Astrocyte (in vitro differentiated cells and primary cell): ENCODE results near the gene PCDHB10. TPM values are rescaled to one million over a fixed set of nuclear protein-coding genes. Genes with fewer than 3 reads are reported as not detected.
A peak's percentile ranks its signal among the peaks of the same experiment; 100 is the strongest.
"Not testable (repeated sequence)": the region's sequence is repeated elsewhere in the genome, so short reads cannot be mapped to it uniquely, and the experiment has no call there.

Experiments used
- DNase-seq: peaks from one replicate; pipeline ENCODE4 v3.0.0-alpha.2; 2010; ENCODE audit warnings: low read depth
- FAIRE-seq: peaks from 2 replicates; lab custom pipeline; 2011; peaks lifted over from hg19 to GRCh38; lab: Jason Lieb, UNC
- H2AFZ ChIP-seq: 2 replicates; pipeline ENCODE4 v1.6.0; 2012; ENCODE audit warnings: low read depth, low read length, inconsistent platforms
- H3K27ac ChIP-seq: 2 replicates; pipeline ENCODE4 v1.5.1; 2011; ENCODE audit warnings: low read depth, low read length, inconsistent platforms
- H3K27me3 ChIP-seq: 2 replicates; pipeline ENCODE4 v1.6.0; 2011; ENCODE audit warnings: low read length, inconsistent platforms; ENCODE audit not compliant: insufficient read depth
- H3K36me3 ChIP-seq: 2 replicates; pipeline ENCODE4 v1.5.1; 2011; ENCODE audit warnings: low read length, inconsistent platforms; ENCODE audit not compliant: insufficient read depth
- H3K4me1 ChIP-seq: 2 replicates; pipeline ENCODE4 v1.5.1; 2011; ENCODE audit warnings: low read length, inconsistent platforms; ENCODE audit not compliant: insufficient read depth
- H3K4me2 ChIP-seq: 2 replicates; pipeline ENCODE4 v1.6.0; 2012; ENCODE audit warnings: low read length, inconsistent platforms
- H3K4me3 ChIP-seq: 2 replicates; pipeline ENCODE4 v1.5.1; 2011; ENCODE audit warnings: low read depth, mild to moderate bottlenecking, low read length, inconsistent platforms; ENCODE audit not compliant: insufficient read depth
- H3K79me2 ChIP-seq: 2 replicates; pipeline ENCODE4 v1.6.0; 2012; ENCODE audit warnings: mild to moderate bottlenecking, low read length, inconsistent platforms; ENCODE audit not compliant: insufficient read depth
- H3K9ac ChIP-seq: 2 replicates; pipeline ENCODE4 v1.6.0; 2012; ENCODE audit warnings: mild to moderate bottlenecking, low read length, inconsistent platforms
- H3K9me3 ChIP-seq: 2 replicates; pipeline ENCODE4 v1.5.1; 2012; ENCODE audit warnings: low read depth, mild to moderate bottlenecking, low read length, inconsistent platforms; ENCODE audit not compliant: insufficient read depth
- H4K20me1 ChIP-seq: 2 replicates; pipeline ENCODE4 v1.6.0; 2012; ENCODE audit warnings: low read length, inconsistent platforms; ENCODE audit not compliant: insufficient read depth
- H3K27ac Mint-ChIP-seq: one replicate; pipeline ENCODE4 v1.8.0; 2021; ENCODE audit warnings: mild to moderate bottlenecking, mixed read lengths; ENCODE audit not compliant: unreplicated experiment
- H3K27me3 Mint-ChIP-seq: one replicate; pipeline ENCODE4 v1.8.0; 2021; ENCODE audit warnings: low read depth, mixed read lengths; ENCODE audit not compliant: unreplicated experiment
- H3K36me3 Mint-ChIP-seq: one replicate; pipeline ENCODE4 v1.8.0; 2021; ENCODE audit warnings: low read depth, mixed read lengths; ENCODE audit not compliant: unreplicated experiment
- H3K4me1 Mint-ChIP-seq: one replicate; pipeline ENCODE4 v1.8.0; 2021; ENCODE audit warnings: low read depth, mixed read lengths; ENCODE audit not compliant: unreplicated experiment
- H3K4me3 Mint-ChIP-seq: one replicate; pipeline ENCODE4 v1.8.0; 2021; ENCODE audit warnings: mild to moderate bottlenecking, moderate library complexity, mixed read lengths; ENCODE audit not compliant: unreplicated experiment
- H3K9me3 Mint-ChIP-seq: one replicate; pipeline ENCODE4 v1.8.0; 2021; ENCODE audit warnings: mild to moderate bottlenecking, mixed read lengths; ENCODE audit not compliant: unreplicated experiment
- EZH2 ChIP-seq: IDR thresholded peaks from 2 replicates; pipeline ENCODE4 v1.6.1; 2012; ENCODE audit warnings: mild to moderate bottlenecking, low read length, inconsistent platforms; ENCODE audit not compliant: insufficient read depth
- total RNA-seq: library from RNA; stranded (reverse); gene quantifications from 2 replicates; pipeline ENCODE4 v1.2.1, GENCODE V29; 2021
- TF ChIP-seq, protein P1 (sequence below): IDR thresholded peaks from 2 replicates; pipeline ENCODE4 v1.5.1; 2011; ENCODE audit warnings: low read depth, mild to moderate bottlenecking, inconsistent platforms, low read length, moderate library complexity; ENCODE audit not compliant: insufficient read depth

Gene PCDHB10
- total RNA-seq, 1 donor from 2014 or later, result 6.4 TPM

DNA sequence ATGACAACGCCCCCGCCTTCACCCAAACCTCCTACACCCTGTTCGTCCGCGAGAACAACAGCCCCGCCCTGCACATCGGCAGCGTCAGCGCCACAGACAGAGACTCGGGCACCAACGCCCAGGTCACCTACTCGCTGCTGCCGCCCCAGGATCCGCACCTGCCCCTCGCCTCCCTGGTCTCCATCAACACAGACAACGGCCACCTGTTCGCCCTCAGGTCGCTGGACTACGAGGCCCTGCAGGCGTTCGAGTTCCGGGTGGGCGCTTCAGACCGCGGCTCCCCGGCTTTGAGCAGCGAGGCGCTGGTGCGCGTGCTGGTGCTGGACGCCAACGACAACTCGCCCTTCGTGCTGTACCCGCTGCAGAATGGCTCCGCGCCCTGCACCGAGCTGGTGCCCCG lies 12.8 kb upstream of the PCDHB10 start:
- not testable (repeated sequence) for H3K36me3 ChIP-seq, H3K4me2 ChIP-seq, FAIRE-seq, H3K27me3 ChIP-seq, H3K79me2 ChIP-seq, DNase-seq, H3K27ac Mint-ChIP-seq, H3K27ac ChIP-seq, H3K4me3 Mint-ChIP-seq, H2AFZ ChIP-seq, H4K20me1 ChIP-seq, H3K27me3 Mint-ChIP-seq, H3K9ac ChIP-seq, H3K4me1 Mint-ChIP-seq, H3K4me1 ChIP-seq, H3K4me3 ChIP-seq
- peaks cover 20% of the 10 kb centered on the region for H3K9me3 ChIP-seq
- H3K9me3 Mint-ChIP-seq, result peaks cover 13% of the 10 kb centered on the region
- H3K36me3 Mint-ChIP-seq, result peaks cover 10% of the 10 kb centered on the region

DNA sequence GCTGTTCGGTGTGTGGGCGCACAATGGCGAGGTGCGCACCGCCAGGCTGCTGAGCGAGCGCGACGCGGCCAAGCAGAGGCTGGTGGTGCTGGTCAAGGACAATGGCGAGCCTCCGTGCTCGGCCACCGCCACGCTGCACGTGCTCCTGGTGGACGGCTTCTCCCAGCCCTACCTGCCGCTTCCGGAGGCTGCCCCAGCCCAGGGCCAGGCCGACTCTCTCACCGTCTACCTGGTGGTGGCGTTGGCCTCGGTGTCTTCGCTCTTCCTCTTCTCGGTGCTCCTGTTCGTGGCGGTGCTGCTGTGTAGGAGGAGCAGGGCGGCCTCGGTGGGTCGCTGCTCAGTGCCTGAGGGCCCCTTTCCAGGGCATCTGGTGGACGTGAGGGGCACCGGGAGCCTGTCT lies 12.3 kb upstream of the PCDHB10 start:
- not testable (repeated sequence) for H2AFZ ChIP-seq, DNase-seq, H3K4me2 ChIP-seq, H3K27me3 Mint-ChIP-seq, H3K27me3 ChIP-seq, H3K27ac Mint-ChIP-seq, H3K27ac ChIP-seq, H3K4me1 Mint-ChIP-seq, H3K36me3 ChIP-seq, FAIRE-seq, H3K4me1 ChIP-seq, H3K9ac ChIP-seq, H3K4me3 Mint-ChIP-seq, H4K20me1 ChIP-seq, H3K79me2 ChIP-seq, H3K4me3 ChIP-seq
- peaks cover 11% of the 10 kb centered on the region for H3K9me3 Mint-ChIP-seq
- peaks cover 17% of the 10 kb centered on the region for H3K9me3 ChIP-seq
- H3K36me3 Mint-ChIP-seq, result peaks cover 13% of the 10 kb centered on the region

DNA sequence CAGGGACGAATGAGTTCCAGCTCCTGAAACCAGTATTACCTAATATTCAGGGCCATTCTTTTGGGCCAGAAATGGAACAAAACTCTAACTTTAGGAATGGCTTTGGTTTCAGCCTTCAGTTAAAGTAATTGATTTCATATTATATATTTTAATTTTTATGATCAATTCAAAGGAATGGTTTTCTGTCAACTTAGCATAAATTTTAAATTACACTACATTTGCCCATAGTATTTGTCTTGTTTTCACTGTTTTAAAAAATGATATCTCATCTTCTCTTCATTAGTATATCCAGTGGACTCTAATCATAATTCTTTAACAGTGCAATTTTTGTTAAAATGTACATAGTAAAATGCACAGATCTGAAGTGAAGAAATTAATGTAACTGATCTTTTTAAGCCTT lies 11.8 kb upstream of the PCDHB10 start:
- no peaks in the 10 kb centered on the region for H3K36me3 ChIP-seq
- H3K4me3 Mint-ChIP-seq, result no peak overlapping the region
- H3K36me3 Mint-ChIP-seq, result peaks cover 11% of the 10 kb centered on the region
- FAIRE-seq (no peak), DNase-seq (no peak)
- TF ChIP-seq, protein P1, sequence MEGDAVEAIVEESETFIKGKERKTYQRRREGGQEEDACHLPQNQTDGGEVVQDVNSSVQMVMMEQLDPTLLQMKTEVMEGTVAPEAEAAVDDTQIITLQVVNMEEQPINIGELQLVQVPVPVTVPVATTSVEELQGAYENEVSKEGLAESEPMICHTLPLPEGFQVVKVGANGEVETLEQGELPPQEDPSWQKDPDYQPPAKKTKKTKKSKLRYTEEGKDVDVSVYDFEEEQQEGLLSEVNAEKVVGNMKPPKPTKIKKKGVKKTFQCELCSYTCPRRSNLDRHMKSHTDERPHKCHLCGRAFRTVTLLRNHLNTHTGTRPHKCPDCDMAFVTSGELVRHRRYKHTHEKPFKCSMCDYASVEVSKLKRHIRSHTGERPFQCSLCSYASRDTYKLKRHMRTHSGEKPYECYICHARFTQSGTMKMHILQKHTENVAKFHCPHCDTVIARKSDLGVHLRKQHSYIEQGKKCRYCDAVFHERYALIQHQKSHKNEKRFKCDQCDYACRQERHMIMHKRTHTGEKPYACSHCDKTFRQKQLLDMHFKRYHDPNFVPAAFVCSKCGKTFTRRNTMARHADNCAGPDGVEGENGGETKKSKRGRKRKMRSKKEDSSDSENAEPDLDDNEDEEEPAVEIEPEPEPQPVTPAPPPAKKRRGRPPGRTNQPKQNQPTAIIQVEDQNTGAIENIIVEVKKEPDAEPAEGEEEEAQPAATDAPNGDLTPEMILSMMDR, result no peak
- TF ChIP-seq EZH2, result no peak
- no peak overlapping the region for H3K4me3 ChIP-seq
- no peak overlapping the region for H3K27ac Mint-ChIP-seq
- H3K4me1 Mint-ChIP-seq, result no peaks in the 10 kb centered on the region
- no peaks in the 10 kb centered on the region for H3K4me1 ChIP-seq
- no peaks in the 10 kb centered on the region for H3K27me3 ChIP-seq
- H3K4me2 ChIP-seq, result no peak overlapping the region
- no peak overlapping the region for H2AFZ ChIP-seq
- H3K27me3 Mint-ChIP-seq, result no peaks in the 10 kb centered on the region
- peaks cover 14% of the 10 kb centered on the region for H3K9me3 ChIP-seq
- H3K27ac ChIP-seq, result no peak overlapping the region
- peaks cover 8% of the 10 kb centered on the region for H3K9me3 Mint-ChIP-seq
- no peaks in the 10 kb centered on the region for H4K20me1 ChIP-seq
- H3K79me2 ChIP-seq, result no peaks in the 10 kb centered on the region
- H3K9ac ChIP-seq, result no peak overlapping the region

DNA sequence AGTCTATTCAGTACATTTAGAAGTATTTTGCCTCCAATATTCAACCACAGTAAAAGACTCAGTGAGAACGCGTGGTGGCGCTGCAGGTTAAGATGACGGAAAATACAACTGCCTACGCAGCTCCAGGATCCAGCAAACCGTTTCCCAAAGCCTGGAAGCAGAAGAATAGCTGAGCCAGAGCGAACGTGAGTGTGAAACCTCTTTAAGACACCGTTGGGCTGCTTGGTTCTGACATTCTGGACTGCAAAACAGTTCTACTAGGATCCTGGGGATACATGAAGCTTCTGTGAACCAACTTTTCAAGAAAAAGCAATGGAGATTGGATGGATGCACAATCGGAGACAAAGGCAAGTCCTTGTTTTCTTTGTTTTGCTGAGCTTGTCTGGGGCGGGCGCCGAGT lies 9.9 kb upstream of the PCDHB10 start, which contains the start of gene PCDHB16:
PCDHB16 (plus strand) TSS at position 140 of the 400 bp plus-strand sequence; CDS start at position 313, 173 bp downstream.
- no peak for TF ChIP-seq EZH2
- Histone ChIP-seq H3K9me3 (peaks cover 14% of the 10 kb centered on the region), H3K4me1 (no peaks in the 10 kb centered on the region), H3K9ac (no peak within 1 kb of the TSS), H3K4me3 (no peak within 1 kb of the TSS), H3K36me3 (no peaks in the 10 kb centered on the region), H3K27ac (no peak within 1 kb of the TSS), H4K20me1 (no peaks in the 10 kb centered on the region), H3K79me2 (no peaks in the 10 kb centered on the region), H2AFZ (no peak within 1 kb of the TSS), H3K4me2 (no peak within 1 kb of the TSS), H3K27me3 (no peaks in the 10 kb centered on the region)
- FAIRE-seq (no peak), DNase-seq (peak; percentile 3)
- Mint-ChIP-seq H3K36me3 (peaks cover 11% of the 10 kb centered on the region), H3K27me3 (no peaks in the 10 kb centered on the region), H3K27ac (no peak within 1 kb of the TSS), H3K4me3 (peak within 1 kb of the TSS; percentile 65), H3K4me1 (no peaks in the 10 kb centered on the region), H3K9me3 (peaks cover 8% of the 10 kb centered on the region)

DNA sequence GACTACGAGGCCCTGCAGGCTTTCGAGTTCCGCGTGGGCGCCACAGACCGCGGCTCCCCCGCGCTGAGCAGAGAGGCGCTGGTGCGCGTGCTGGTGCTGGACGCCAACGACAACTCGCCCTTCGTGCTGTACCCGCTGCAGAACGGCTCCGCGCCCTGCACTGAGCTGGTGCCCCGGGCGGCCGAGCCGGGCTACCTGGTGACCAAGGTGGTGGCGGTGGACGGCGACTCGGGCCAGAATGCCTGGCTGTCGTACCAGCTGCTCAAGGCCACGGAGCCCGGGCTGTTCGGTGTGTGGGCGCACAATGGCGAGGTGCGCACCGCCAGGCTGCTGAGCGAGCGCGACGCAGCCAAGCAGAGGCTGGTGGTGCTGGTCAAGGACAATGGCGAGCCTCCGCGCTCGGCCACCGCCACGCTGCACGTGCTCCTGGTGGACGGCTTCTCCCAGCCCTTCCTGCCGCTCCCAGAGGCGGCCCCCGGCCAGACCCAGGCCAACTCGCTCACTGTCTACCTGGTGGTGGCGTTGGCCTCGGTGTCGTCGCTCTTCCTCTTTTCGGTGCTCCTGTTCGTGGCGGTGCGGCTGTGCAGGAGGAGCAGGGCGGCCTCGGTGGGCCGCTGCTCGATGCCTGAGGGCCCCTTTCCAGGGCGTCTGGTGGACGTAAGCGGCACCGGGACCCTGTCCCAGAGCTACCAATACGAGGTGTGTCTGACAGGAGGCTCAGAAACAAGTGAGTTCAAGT lies 7.9 kb upstream of the PCDHB10 start:
- H2AFZ ChIP-seq, H4K20me1 ChIP-seq, H3K4me3 Mint-ChIP-seq, H3K4me1 Mint-ChIP-seq, H3K27me3 Mint-ChIP-seq, H3K9ac ChIP-seq, H3K27ac ChIP-seq, H3K27ac Mint-ChIP-seq, DNase-seq, H3K4me2 ChIP-seq, H3K4me3 ChIP-seq, H3K9me3 ChIP-seq, H3K79me2 ChIP-seq, H3K27me3 ChIP-seq, FAIRE-seq, H3K4me1 ChIP-seq, H3K36me3 ChIP-seq: not testable (repeated sequence)
- Mint-ChIP-seq H3K36me3 (peaks cover 16% of the 10 kb centered on the region), H3K9me3 (peaks cover 14% of the 10 kb centered on the region)
